Activated CD4-positive, CD25-positive, alpha-beta regulatory T cell treated with anti-CD3 and anti-CD28 coated beads, Interleukin-2, amount 50 U/mL, for 16 hours (primary cell): ENCODE measurements around the gene DACH1.
"Not testable (repeated sequence)": the region's sequence is repeated elsewhere in the genome, so short reads cannot be mapped to it uniquely, and the experiment has no call there.

Source experiments
- DNase-seq: peaks from one replicate; pipeline ENCODE4 v3.0.0-alpha.2; 2020; ENCODE audit warnings: low read depth, low spot score

Gene DACH1

GRCh38 chr13:71865874-71866334 lies 1.1 kb downstream of the DACH1 start:
- DNase-seq, result no peak

- DNase-seq, result no peak
Observed at GRCh38 chr13:71864986-71865873, 1.8 kb downstream of the DACH1 start.

GRCh38 chr13:71864094-71864985 lies 2.7 kb downstream of the DACH1 start:
- DNase-seq, result no peak

- DNase-seq, result no peak
Observed at GRCh38 chr13:71863254-71863865, 3.6 kb downstream of the DACH1 start.

GRCh38 chr13:71862459-71862943 lies 4.5 kb downstream of the DACH1 start:
- no peak for DNase-seq

- DNase-seq, result no peak
Observed at GRCh38 chr13:71861769-71862458, 5.1 kb downstream of the DACH1 start.

GRCh38 chr13:71860547-71861138 lies 6.4 kb downstream of the DACH1 start:
- no peak for DNase-seq

GRCh38 chr13:71858647-71859046 lies 8.4 kb downstream of the DACH1 start:
- DNase-seq, result no peak

- no peak for DNase-seq
Observed at GRCh38 chr13:71856548-71857043, 10.4 kb downstream of the DACH1 start.

- DNase-seq, result no peak
Observed at GRCh38 chr13:71854401-71854800, 12.6 kb downstream of the DACH1 start.

GRCh38 chr13:71853725-71854124 lies 13.3 kb downstream of the DACH1 start:
- DNase-seq, result no peak

- no peak for DNase-seq
Observed at GRCh38 chr13:71852736-71853135, 14.3 kb downstream of the DACH1 start.

GRCh38 chr13:71851498-71852409 lies 15.2 kb downstream of the DACH1 start:
- DNase-seq, result no peak

- no peak for DNase-seq
Observed at GRCh38 chr13:71842003-71842402, 25.0 kb downstream of the DACH1 start.

- no peak for DNase-seq
Observed at GRCh38 chr13:71838842-71839241, 28.2 kb downstream of the DACH1 start.

- DNase-seq, result not testable (repeated sequence)
Observed at GRCh38 chr13:71837582-71837981, 29.4 kb downstream of the DACH1 start.

- DNase-seq, result no peak
Observed at GRCh38 chr13:71831716-71832115, 35.3 kb downstream of the DACH1 start.

- DNase-seq, result no peak
Observed at GRCh38 chr13:71830736-71831135, 36.3 kb downstream of the DACH1 start.

GRCh38 chr13:71830323-71830722 lies 36.7 kb downstream of the DACH1 start:
- no peak for DNase-seq

GRCh38 chr13:71829547-71829946 lies 37.5 kb downstream of the DACH1 start:
- no peak for DNase-seq
